SK-N-SH treated with all-trans-retinoic acid at 6 μM for 48 hours (cell line): Measurements from ENCODE around the gene CPNE2.

ENCODE experiments used
- ATAC-seq: fragments of 200-7000 bp; cut with Tn5 transposase; 3 replicates; pipeline ENCODE4 v1.9.1; 2020; ENCODE audit warnings: mild to moderate bottlenecking, moderate library complexity
- BACH2 ChIP-seq: fragments of 250-450 bp; sonication (Bioruptor Pico); IDR thresholded peaks from 2 replicates; pipeline ENCODE4 v1.9.0; 2021; ENCODE audit warnings: mild to moderate bottlenecking, borderline replicate concordance
- CREB5 ChIP-seq: fragments of 250-450 bp; sonication (Bioruptor Pico); IDR thresholded peaks from 2 replicates; pipeline ENCODE4 v1.5.1; 2020; ENCODE audit warnings: low read depth, mild to moderate bottlenecking, moderate library complexity
- CSDC2 ChIP-seq: fragments of 250-450 bp; sonication (Bioruptor Pico); IDR thresholded peaks from 2 replicates; pipeline ENCODE4 v1.5.0; 2020; ENCODE audit warnings: mild to moderate bottlenecking, moderate library complexity
- ESRRG ChIP-seq: fragments of 250-450 bp; sonication (Bioruptor Pico); IDR thresholded peaks from 2 replicates; pipeline ENCODE4 v1.6.1; 2021; ENCODE audit warnings: mild to moderate bottlenecking
- GLIS3 ChIP-seq: fragments of 250-450 bp; sonication (Bioruptor Pico); IDR thresholded peaks from 2 replicates; pipeline ENCODE4 v1.5.0; 2020; ENCODE audit warnings: mild to moderate bottlenecking, moderate library complexity
- ISL1 ChIP-seq: fragments of 250-450 bp; sonication (Bioruptor Pico); IDR thresholded peaks from 2 replicates; pipeline ENCODE4 v2.1.2; 2022; ENCODE audit warnings: mild to moderate bottlenecking, moderate library complexity
- OSR1 ChIP-seq: fragments of 250-450 bp; sonication (Bioruptor Pico); IDR thresholded peaks from 2 replicates; pipeline ENCODE4 v1.8.0; 2022; ENCODE audit warnings: moderate library complexity, mild to moderate bottlenecking, inconsistent platforms
- POU6F1 ChIP-seq: fragments of 250-450 bp; sonication (Bioruptor Pico); IDR thresholded peaks from 2 replicates; pipeline ENCODE4 v1.8.0; 2021; ENCODE audit warnings: low read depth, mild to moderate bottlenecking, moderate library complexity, borderline replicate concordance
- PPARA ChIP-seq: fragments of 250-450 bp; sonication (Bioruptor Pico); IDR thresholded peaks from 2 replicates; pipeline ENCODE4 v1.5.0; 2020; ENCODE audit warnings: mild to moderate bottlenecking, borderline replicate concordance
- SNAI2 ChIP-seq: fragments of 250-450 bp; sonication (Bioruptor Pico); IDR thresholded peaks from 2 replicates; pipeline ENCODE4 v1.5.0; 2020; ENCODE audit warnings: mild to moderate bottlenecking, moderate library complexity
- TCF4 ChIP-seq: fragments of 250-450 bp; sonication (Bioruptor Pico); IDR thresholded peaks from 2 replicates; pipeline ENCODE4 v1.8.0; 2021; ENCODE audit warnings: mild to moderate bottlenecking, moderate library complexity, borderline replicate concordance
- TOX ChIP-seq: fragments of 250-450 bp; sonication (Bioruptor Pico); IDR thresholded peaks from 2 replicates; pipeline ENCODE4 v1.8.0; 2021; ENCODE audit warnings: mild to moderate bottlenecking, moderate library complexity, borderline replicate concordance
- ZC3H10 ChIP-seq: fragments of 250-450 bp; sonication (Bioruptor Pico); IDR thresholded peaks from 2 replicates; pipeline ENCODE4 v1.5.1; 2021; ENCODE audit warnings: mild to moderate bottlenecking, moderate library complexity
- ZFP3 ChIP-seq: fragments of 250-450 bp; sonication (Bioruptor Pico); IDR thresholded peaks from 2 replicates; pipeline ENCODE4 v1.5.0; 2020; ENCODE audit warnings: mild to moderate bottlenecking, moderate library complexity
- ZNF565 ChIP-seq: fragments of 450-650 bp; formaldehyde crosslinking; conservative IDR thresholded peaks from 2 replicates; pipeline ENCODE4 v1.5.0; 2020; ENCODE audit warnings: low read depth, mild to moderate bottlenecking, moderate library complexity
- ZNF70 ChIP-seq: fragments of 450-650 bp; formaldehyde crosslinking; IDR thresholded peaks from 2 replicates; pipeline ENCODE4 v1.5.0; 2020; ENCODE audit warnings: mild to moderate bottlenecking, moderate library complexity
- ZNF8 ChIP-seq: fragments of 450-650 bp; formaldehyde crosslinking; IDR thresholded peaks from 2 replicates; pipeline ENCODE4 v1.5.0; 2020; ENCODE audit warnings: mild to moderate bottlenecking, moderate library complexity
- TF ChIP-seq, protein P1 (sequence below): fragments of 250-450 bp; sonication (Bioruptor Pico); IDR thresholded peaks from 2 replicates; pipeline ENCODE4 v1.5.1; 2021; ENCODE audit warnings: mild to moderate bottlenecking, moderate library complexity
- TF ChIP-seq, protein P2 (sequence below): fragments of 250-450 bp; sonication (Bioruptor Pico); IDR thresholded peaks from 2 replicates; pipeline ENCODE4 v1.5.0; 2020; ENCODE audit warnings: mild to moderate bottlenecking, moderate library complexity
- TF ChIP-seq, protein P3 (sequence below): fragments of 250-450 bp; sonication (Bioruptor Pico); IDR thresholded peaks from 2 replicates; pipeline ENCODE4 v1.8.0; 2020; ENCODE audit warnings: mild to moderate bottlenecking, moderate library complexity, borderline replicate concordance

The CPNE2 gene

GRCh38 chr16:57045694-57046381 lies 46.5 kb upstream of the CPNE2 start:
- ATAC-seq, result peak; percentile 74

DNA sequence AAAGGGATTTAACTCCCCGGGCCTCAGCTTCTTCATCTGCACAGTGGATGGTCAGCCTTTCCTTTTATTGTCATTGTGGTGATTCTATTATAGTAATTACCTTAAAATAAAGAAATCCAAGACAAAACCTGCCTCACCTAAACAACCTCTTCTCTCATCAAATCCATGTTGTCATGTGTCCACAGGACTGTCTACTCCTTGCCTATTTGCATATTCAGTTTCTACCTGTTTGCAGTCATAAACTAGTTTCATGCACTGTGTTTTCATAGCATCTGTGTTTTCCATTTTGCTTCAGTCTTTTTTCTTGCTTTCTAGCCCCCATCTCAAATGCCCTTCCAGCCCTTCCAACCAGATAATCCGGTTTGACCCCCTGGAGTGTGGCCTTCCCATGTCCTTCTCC lies 44.3 kb upstream of the CPNE2 start:
- TF ChIP-seq CREB5 (CRISPR knock-in tag) (no peak), BACH2 (no peak), ZC3H10 (CRISPR knock-in tag) (no peak), GLIS3 (no peak), TOX (CRISPR knock-in tag) (no peak), TCF4 (CRISPR knock-in tag) (no peak), ZNF565 (CRISPR knock-in tag) (no peak), ISL1 (no peak), ESRRG (CRISPR knock-in tag) (no peak), POU6F1 (CRISPR knock-in tag) (no peak), ZNF70 (CRISPR knock-in tag) (no peak), CSDC2 (CRISPR knock-in tag) (no peak), ZFP3 (CRISPR knock-in tag) (no peak), ZNF8 (CRISPR knock-in tag) (no peak), OSR1 (CRISPR knock-in tag) (no peak), PPARA (CRISPR knock-in tag) (no peak)
- TF ChIP-seq, protein P1, sequence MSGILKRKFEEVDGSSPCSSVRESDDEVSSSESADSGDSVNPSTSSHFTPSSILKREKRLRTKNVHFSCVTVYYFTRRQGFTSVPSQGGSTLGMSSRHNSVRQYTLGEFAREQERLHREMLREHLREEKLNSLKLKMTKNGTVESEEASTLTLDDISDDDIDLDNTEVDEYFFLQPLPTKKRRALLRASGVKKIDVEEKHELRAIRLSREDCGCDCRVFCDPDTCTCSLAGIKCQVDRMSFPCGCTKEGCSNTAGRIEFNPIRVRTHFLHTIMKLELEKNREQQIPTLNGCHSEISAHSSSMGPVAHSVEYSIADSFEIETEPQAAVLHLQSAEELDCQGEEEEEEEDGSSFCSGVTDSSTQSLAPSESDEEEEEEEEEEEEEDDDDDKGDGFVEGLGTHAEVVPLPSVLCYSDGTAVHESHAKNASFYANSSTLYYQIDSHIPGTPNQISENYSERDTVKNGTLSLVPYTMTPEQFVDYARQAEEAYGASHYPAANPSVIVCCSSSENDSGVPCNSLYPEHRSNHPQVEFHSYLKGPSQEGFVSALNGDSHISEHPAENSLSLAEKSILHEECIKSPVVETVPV (CRISPR knock-in tag), result no peak
- TF ChIP-seq, protein P2, sequence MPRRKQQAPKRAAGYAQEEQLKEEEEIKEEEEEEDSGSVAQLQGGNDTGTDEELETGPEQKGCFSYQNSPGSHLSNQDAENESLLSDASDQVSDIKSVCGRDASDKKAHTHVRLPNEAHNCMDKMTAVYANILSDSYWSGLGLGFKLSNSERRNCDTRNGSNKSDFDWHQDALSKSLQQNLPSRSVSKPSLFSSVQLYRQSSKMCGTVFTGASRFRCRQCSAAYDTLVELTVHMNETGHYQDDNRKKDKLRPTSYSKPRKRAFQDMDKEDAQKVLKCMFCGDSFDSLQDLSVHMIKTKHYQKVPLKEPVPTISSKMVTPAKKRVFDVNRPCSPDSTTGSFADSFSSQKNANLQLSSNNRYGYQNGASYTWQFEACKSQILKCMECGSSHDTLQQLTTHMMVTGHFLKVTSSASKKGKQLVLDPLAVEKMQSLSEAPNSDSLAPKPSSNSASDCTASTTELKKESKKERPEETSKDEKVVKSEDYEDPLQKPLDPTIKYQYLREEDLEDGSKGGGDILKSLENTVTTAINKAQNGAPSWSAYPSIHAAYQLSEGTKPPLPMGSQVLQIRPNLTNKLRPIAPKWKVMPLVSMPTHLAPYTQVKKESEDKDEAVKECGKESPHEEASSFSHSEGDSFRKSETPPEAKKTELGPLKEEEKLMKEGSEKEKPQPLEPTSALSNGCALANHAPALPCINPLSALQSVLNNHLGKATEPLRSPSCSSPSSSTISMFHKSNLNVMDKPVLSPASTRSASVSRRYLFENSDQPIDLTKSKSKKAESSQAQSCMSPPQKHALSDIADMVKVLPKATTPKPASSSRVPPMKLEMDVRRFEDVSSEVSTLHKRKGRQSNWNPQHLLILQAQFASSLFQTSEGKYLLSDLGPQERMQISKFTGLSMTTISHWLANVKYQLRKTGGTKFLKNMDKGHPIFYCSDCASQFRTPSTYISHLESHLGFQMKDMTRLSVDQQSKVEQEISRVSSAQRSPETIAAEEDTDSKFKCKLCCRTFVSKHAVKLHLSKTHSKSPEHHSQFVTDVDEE, result no peak
- TF ChIP-seq, protein P3, sequence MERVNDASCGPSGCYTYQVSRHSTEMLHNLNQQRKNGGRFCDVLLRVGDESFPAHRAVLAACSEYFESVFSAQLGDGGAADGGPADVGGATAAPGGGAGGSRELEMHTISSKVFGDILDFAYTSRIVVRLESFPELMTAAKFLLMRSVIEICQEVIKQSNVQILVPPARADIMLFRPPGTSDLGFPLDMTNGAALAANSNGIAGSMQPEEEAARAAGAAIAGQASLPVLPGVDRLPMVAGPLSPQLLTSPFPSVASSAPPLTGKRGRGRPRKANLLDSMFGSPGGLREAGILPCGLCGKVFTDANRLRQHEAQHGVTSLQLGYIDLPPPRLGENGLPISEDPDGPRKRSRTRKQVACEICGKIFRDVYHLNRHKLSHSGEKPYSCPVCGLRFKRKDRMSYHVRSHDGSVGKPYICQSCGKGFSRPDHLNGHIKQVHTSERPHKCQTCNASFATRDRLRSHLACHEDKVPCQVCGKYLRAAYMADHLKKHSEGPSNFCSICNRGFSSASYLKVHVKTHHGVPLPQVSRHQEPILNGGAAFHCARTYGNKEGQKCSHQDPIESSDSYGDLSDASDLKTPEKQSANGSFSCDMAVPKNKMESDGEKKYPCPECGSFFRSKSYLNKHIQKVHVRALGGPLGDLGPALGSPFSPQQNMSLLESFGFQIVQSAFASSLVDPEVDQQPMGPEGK (CRISPR knock-in tag), result no peak
- ATAC-seq, result no peak

More at GRCh38 chr16:57045694-57046381, 46.5 kb upstream of the CPNE2 start:
- no peak for TF ChIP-seq ESRRG (CRISPR knock-in tag)
- no peak for TF ChIP-seq SNAI2 (CRISPR knock-in tag)
- TF ChIP-seq CSDC2 (CRISPR knock-in tag), result no peak
- no peak for TF ChIP-seq OSR1 (CRISPR knock-in tag)
- TF ChIP-seq ZNF8 (CRISPR knock-in tag), result no peak
- TF ChIP-seq BACH2, result no peak
- TF ChIP-seq GLIS3, result no peak
- no peak for TF ChIP-seq ISL1

DNA sequence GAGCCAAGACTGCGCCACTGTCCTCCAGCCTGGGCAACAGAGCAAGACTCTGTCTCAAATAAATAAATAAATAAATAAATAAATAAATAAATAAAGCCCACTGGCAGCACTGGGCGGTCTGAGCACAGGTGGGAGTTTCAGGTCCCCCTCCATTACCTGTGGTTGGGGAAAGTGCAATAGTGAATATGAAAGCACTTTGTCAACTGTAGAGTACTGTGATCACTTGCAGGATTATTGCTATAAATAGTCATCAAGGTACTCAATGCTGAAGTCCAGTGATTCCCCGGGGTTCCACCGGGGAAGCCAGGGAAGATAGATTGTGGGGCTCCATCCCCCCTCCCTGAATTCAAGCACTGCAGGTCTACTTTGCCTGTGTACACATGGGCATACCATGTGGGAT lies 42.7 kb upstream of the CPNE2 start:
- no peak for ATAC-seq
- no peak for TF ChIP-seq TCF4 (CRISPR knock-in tag)
- TF ChIP-seq, protein P3 (CRISPR knock-in tag), result no peak
- no peak for TF ChIP-seq POU6F1 (CRISPR knock-in tag)
- TF ChIP-seq BACH2, result no peak
- TF ChIP-seq ZNF70 (CRISPR knock-in tag), result no peak
- TF ChIP-seq, protein P2, result no peak
- TF ChIP-seq OSR1 (CRISPR knock-in tag), result no peak
- TF ChIP-seq SNAI2 (CRISPR knock-in tag), result no peak
- no peak for TF ChIP-seq TOX (CRISPR knock-in tag)
